Measurements from ENCODE around the gene GNL3.
A peak's percentile ranks its signal among the peaks of the same experiment; 100 is the strongest.
"Not testable (repeated sequence)": the region's sequence is repeated elsewhere in the genome, so short reads cannot be mapped to it uniquely, and the experiment has no call there.

GNL3 gene

GRCh38 chr3:52685709-52686691 lies at the start of gene GNL3, which contains the start of gene PBRM1:
Gene GNL3 (plus strand): TSS chr3:52686032. CDS start chr3:52686093, 61 bp downstream.
Gene PBRM1 (minus strand): TSS chr3:52685913.
- DNase-seq (ENCODE audit: low read depth): peak; percentile 94

- DNase-seq (ENCODE audit: low read depth): peak; percentile 14
Measured at GRCh38 chr3:52636673-52637072, 49.2 kb upstream of the GNL3 start.

GRCh38 chr3:52645549-52645948 lies 40.3 kb upstream of the GNL3 start:
- DNase-seq (ENCODE audit: low read depth): no peak

- peak; percentile 68 for DNase-seq (ENCODE audit: low read depth)
Measured at GRCh38 chr3:52649461-52650210, 36.2 kb upstream of the GNL3 start.

GRCh38 chr3:52650439-52650838 lies 35.4 kb upstream of the GNL3 start:
- DNase-seq (ENCODE audit: low read depth): peak; percentile 19

- no peak for DNase-seq (ENCODE audit: low read depth)
Measured at GRCh38 chr3:52651592-52651991, 34.2 kb upstream of the GNL3 start.

GRCh38 chr3:52655895-52656294 lies 29.9 kb upstream of the GNL3 start:
- DNase-seq (ENCODE audit: low read depth): no peak

- no peak for DNase-seq (ENCODE audit: low read depth)
Measured at GRCh38 chr3:52660046-52660445, 25.8 kb upstream of the GNL3 start.

- DNase-seq (ENCODE audit: low read depth): no peak
Measured at GRCh38 chr3:52663098-52663497, 22.7 kb upstream of the GNL3 start.

GRCh38 chr3:52670621-52671521 lies 15.0 kb upstream of the GNL3 start:
- peak; percentile 99 for DNase-seq (ENCODE audit: low read depth)

GRCh38 chr3:52671676-52672075 lies 14.2 kb upstream of the GNL3 start:
- no peak for DNase-seq (ENCODE audit: low read depth)

GRCh38 chr3:52676201-52676600 lies 9.6 kb upstream of the GNL3 start:
- not testable (repeated sequence) for DNase-seq (ENCODE audit: low read depth)

GRCh38 chr3:52678265-52679198 lies 7.3 kb upstream of the GNL3 start:
- no peak for DNase-seq (ENCODE audit: low read depth)

GRCh38 chr3:52679199-52679538 lies 6.7 kb upstream of the GNL3 start:
- no peak for DNase-seq (ENCODE audit: low read depth)

GRCh38 chr3:52679811-52680210 lies 6.0 kb upstream of the GNL3 start:
- DNase-seq (ENCODE audit: low read depth): no peak

GRCh38 chr3:52681596-52681995 lies 4.2 kb upstream of the GNL3 start:
- no peak for DNase-seq (ENCODE audit: low read depth)

GRCh38 chr3:52682016-52682415 lies 3.8 kb upstream of the GNL3 start:
- peak; percentile 81 for DNase-seq (ENCODE audit: low read depth)

GRCh38 chr3:52683611-52684010 lies 2.2 kb upstream of the GNL3 start:
- DNase-seq (ENCODE audit: low read depth): no peak

GRCh38 chr3:52684184-52684583 lies 1.6 kb upstream of the GNL3 start:
- no peak for DNase-seq (ENCODE audit: low read depth)

GRCh38 chr3:52685285-52685708 lies 535 bp upstream of the GNL3 start:
- peak; percentile 78 for DNase-seq (ENCODE audit: low read depth)

- no peak for DNase-seq (ENCODE audit: low read depth)
Measured at GRCh38 chr3:52688266-52688665, 2.4 kb downstream of the GNL3 start.
